Measurements from ENCODE around the gene CD274.
"Not testable (repeated sequence)": the region's sequence is repeated elsewhere in the genome, so short reads cannot be mapped to it uniquely, and the experiment has no call there.

DNA sequence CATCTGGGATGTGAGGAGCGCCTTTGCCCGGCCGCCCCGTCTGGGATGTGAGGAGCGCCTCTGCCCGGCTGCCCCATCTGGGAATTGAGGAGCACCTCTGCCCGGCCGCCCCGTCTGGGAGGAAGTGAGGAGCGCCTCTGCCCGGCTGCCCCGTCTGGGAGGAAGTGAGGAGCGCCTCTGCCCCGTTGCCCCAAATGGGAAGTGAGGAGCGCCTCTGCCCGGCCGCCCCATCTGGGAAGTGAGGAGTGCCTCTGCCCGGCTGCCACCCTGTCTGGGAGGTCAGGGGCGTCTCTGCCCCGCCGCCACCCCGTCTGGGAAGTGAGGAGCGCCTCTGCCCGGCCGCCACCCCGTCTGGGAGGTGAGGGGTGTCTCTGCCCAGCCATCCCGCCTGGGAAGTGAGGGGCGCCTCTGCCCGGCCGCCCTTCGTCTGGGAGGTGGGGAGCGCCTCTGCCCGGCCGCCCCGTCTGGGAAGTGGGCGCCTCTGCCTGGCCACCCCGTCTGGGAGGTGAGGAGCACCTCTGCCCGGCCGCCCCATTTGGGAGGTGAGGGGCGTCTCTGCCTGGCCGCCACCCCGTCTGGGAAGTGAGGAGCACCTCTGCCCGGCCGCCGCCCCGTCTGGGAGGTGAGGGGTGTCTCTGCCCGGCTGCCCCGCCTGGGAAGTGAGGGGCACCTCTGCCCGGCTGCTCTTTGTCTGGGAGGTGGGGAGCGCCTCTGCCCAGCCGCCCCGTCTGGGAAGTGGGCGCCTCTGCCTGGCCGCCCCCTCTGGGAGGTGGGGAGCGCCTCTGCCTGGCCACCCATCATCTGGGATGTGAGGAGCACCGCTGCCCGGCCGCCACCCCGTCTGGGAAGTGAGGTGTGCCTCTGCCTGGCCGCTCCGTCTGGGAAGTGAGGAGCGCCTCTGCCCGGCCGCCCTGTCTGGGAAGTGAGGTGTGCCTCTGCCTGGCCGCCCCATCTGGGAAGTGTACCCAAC lies 16.2 kb upstream of the CD274 start:
- TF ChIP-seq EMX1 (CRISPR knock-in tag; IDR thresholded peaks at IDR 0.05); TEAD4 (CRISPR knock-in tag; IDR thresholded peaks at IDR 0.05); IRF2 (CRISPR knock-in tag; IDR thresholded peaks at IDR 0.05; ENCODE audit: borderline replicate concordance, low read depth); ZNF416 (CRISPR knock-in tag; IDR thresholded peaks at IDR 0.05); GTF2I (CRISPR knock-in tag; conservative IDR thresholded peaks at IDR 0.05); CREB1 (CRISPR knock-in tag; IDR thresholded peaks at IDR 0.05); SP1 (CRISPR knock-in tag; conservative IDR thresholded peaks at IDR 0.05): not testable (repeated sequence)
- TF ChIP-seq, protein P1, sequence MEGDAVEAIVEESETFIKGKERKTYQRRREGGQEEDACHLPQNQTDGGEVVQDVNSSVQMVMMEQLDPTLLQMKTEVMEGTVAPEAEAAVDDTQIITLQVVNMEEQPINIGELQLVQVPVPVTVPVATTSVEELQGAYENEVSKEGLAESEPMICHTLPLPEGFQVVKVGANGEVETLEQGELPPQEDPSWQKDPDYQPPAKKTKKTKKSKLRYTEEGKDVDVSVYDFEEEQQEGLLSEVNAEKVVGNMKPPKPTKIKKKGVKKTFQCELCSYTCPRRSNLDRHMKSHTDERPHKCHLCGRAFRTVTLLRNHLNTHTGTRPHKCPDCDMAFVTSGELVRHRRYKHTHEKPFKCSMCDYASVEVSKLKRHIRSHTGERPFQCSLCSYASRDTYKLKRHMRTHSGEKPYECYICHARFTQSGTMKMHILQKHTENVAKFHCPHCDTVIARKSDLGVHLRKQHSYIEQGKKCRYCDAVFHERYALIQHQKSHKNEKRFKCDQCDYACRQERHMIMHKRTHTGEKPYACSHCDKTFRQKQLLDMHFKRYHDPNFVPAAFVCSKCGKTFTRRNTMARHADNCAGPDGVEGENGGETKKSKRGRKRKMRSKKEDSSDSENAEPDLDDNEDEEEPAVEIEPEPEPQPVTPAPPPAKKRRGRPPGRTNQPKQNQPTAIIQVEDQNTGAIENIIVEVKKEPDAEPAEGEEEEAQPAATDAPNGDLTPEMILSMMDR (IDR thresholded peaks at IDR 0.05): not testable (repeated sequence)
- TF ChIP-seq, protein P2, sequence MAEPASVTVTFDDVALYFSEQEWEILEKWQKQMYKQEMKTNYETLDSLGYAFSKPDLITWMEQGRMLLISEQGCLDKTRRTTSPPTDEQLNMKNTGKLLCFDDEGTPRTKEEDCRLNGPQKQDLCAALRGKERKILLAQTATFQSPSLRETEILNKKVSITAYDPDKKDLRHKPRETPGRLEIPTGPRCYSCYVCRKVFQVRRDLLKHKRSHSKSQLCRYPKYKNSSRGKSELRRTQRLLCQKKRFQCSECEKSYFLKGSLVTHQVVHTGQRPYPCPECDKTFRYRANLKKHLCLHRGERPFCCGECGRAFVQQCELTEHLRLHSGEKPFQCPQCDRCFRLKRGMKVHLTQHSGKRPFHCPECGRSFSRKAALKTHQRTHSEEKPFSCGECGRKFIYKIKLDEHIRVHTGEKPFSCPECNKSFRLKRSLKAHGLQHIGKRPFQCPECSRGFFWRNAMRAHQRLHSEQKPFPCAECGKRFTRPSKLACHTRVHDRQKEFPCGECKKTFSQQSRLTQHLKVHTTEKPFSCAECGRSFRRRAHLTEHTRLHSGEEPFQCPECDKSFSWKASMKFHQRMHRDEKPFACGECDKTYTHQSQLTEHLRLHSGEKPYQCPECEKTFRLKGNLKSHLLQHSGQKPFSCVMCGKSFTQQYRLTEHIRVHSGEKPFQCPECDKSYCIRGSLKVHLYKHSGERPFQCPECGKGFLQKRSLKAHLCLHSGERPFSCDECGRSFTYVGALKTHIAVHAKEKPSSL (CRISPR knock-in tag; conservative IDR thresholded peaks at IDR 0.05): not testable (repeated sequence)
- TF ChIP-seq, protein P3, sequence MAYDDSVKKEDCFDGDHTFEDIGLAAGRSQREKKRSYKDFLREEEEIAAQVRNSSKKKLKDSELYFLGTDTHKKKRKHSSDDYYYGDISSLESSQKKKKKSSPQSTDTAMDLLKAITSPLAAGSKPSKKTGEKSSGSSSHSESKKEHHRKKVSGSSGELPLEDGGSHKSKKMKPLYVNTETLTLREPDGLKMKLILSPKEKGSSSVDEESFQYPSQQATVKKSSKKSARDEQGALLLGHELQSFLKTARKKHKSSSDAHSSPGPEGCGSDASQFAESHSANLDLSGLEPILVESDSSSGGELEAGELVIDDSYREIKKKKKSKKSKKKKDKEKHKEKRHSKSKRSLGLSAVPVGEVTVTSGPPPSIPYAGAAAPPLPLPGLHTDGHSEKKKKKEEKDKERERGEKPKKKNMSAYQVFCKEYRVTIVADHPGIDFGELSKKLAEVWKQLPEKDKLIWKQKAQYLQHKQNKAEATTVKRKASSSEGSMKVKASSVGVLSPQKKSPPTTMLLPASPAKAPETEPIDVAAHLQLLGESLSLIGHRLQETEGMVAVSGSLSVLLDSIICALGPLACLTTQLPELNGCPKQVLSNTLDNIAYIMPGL (CRISPR knock-in tag; IDR thresholded peaks at IDR 0.05): not testable (repeated sequence)
- TF ChIP-seq, protein P4, sequence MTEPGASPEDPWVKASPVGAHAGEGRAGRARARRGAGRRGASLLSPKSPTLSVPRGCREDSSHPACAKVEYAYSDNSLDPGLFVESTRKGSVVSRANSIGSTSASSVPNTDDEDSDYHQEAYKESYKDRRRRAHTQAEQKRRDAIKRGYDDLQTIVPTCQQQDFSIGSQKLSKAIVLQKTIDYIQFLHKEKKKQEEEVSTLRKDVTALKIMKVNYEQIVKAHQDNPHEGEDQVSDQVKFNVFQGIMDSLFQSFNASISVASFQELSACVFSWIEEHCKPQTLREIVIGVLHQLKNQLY (CRISPR knock-in tag; IDR thresholded peaks at IDR 0.05): not testable (repeated sequence)
- TF ChIP-seq, protein P5, sequence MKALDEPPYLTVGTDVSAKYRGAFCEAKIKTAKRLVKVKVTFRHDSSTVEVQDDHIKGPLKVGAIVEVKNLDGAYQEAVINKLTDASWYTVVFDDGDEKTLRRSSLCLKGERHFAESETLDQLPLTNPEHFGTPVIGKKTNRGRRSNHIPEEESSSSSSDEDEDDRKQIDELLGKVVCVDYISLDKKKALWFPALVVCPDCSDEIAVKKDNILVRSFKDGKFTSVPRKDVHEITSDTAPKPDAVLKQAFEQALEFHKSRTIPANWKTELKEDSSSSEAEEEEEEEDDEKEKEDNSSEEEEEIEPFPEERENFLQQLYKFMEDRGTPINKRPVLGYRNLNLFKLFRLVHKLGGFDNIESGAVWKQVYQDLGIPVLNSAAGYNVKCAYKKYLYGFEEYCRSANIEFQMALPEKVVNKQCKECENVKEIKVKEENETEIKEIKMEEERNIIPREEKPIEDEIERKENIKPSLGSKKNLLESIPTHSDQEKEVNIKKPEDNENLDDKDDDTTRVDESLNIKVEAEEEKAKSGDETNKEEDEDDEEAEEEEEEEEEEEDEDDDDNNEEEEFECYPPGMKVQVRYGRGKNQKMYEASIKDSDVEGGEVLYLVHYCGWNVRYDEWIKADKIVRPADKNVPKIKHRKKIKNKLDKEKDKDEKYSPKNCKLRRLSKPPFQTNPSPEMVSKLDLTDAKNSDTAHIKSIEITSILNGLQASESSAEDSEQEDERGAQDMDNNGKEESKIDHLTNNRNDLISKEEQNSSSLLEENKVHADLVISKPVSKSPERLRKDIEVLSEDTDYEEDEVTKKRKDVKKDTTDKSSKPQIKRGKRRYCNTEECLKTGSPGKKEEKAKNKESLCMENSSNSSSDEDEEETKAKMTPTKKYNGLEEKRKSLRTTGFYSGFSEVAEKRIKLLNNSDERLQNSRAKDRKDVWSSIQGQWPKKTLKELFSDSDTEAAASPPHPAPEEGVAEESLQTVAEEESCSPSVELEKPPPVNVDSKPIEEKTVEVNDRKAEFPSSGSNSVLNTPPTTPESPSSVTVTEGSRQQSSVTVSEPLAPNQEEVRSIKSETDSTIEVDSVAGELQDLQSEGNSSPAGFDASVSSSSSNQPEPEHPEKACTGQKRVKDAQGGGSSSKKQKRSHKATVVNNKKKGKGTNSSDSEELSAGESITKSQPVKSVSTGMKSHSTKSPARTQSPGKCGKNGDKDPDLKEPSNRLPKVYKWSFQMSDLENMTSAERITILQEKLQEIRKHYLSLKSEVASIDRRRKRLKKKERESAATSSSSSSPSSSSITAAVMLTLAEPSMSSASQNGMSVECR (CRISPR knock-in tag; IDR thresholded peaks at IDR 0.05; ENCODE audit: borderline replicate concordance): not testable (repeated sequence)
- TF ChIP-seq, protein P6, sequence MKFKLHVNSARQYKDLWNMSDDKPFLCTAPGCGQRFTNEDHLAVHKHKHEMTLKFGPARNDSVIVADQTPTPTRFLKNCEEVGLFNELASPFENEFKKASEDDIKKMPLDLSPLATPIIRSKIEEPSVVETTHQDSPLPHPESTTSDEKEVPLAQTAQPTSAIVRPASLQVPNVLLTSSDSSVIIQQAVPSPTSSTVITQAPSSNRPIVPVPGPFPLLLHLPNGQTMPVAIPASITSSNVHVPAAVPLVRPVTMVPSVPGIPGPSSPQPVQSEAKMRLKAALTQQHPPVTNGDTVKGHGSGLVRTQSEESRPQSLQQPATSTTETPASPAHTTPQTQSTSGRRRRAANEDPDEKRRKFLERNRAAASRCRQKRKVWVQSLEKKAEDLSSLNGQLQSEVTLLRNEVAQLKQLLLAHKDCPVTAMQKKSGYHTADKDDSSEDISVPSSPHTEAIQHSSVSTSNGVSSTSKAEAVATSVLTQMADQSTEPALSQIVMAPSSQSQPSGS (CRISPR knock-in tag; IDR thresholded peaks at IDR 0.05; ENCODE audit: borderline replicate concordance, low read depth): not testable (repeated sequence)
- TF ChIP-seq, protein P7, sequence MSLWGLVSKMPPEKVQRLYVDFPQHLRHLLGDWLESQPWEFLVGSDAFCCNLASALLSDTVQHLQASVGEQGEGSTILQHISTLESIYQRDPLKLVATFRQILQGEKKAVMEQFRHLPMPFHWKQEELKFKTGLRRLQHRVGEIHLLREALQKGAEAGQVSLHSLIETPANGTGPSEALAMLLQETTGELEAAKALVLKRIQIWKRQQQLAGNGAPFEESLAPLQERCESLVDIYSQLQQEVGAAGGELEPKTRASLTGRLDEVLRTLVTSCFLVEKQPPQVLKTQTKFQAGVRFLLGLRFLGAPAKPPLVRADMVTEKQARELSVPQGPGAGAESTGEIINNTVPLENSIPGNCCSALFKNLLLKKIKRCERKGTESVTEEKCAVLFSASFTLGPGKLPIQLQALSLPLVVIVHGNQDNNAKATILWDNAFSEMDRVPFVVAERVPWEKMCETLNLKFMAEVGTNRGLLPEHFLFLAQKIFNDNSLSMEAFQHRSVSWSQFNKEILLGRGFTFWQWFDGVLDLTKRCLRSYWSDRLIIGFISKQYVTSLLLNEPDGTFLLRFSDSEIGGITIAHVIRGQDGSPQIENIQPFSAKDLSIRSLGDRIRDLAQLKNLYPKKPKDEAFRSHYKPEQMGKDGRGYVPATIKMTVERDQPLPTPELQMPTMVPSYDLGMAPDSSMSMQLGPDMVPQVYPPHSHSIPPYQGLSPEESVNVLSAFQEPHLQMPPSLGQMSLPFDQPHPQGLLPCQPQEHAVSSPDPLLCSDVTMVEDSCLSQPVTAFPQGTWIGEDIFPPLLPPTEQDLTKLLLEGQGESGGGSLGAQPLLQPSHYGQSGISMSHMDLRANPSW (CRISPR knock-in tag; conservative IDR thresholded peaks at IDR 0.05; ENCODE audit: low read depth): not testable (repeated sequence)

Data from WTC11 (cell line).